H1 (cell line): ENCODE measurements around the gene MYBPC3. TPM values are rescaled to one million over a fixed set of nuclear protein-coding genes. Genes with fewer than 3 reads are reported as not detected.

ENCODE experiments used
- MAFK ChIP-seq: IDR thresholded peaks from 2 replicates; pipeline ENCODE4 v1.6.1; 2012; ENCODE audit warnings: low read depth, mild to moderate bottlenecking, improper control_type of control experiment, low read length
- RBBP5 ChIP-seq: IDR thresholded peaks from 2 replicates; pipeline ENCODE4 v1.7.1; 2012; ENCODE audit warnings: low read depth, mild to moderate bottlenecking, inconsistent platforms, low read length, moderate library complexity, borderline replicate concordance
- RFX5 ChIP-seq: IDR thresholded peaks from 2 replicates; pipeline ENCODE4 v1.6.1; 2011; ENCODE audit warnings: low read depth, low read length, improper control_type of control experiment, borderline replicate concordance
- YY1 ChIP-seq: IDR thresholded peaks from 2 replicates; pipeline ENCODE4 v1.6.1; 2011; ENCODE audit warnings: low read depth, mild to moderate bottlenecking, low read length
- polyA plus RNA-seq, 7 experiments: library from polyadenylated mRNA; depleted of rRNA in 3 of 7; stranded (reverse) in 5 of 7; unstranded in 2 of 7; fragments of >200 nt in 5 of 7; fragments of 200-250 nt in 2 of 7; gene quantifications; 1 replicate in 5 of 7; 2 replicates in 1 of 7; 4 replicates in 1 of 7; pipeline versions ENCODE4 v1.2.1 to v1.2.3, GENCODE V29; 2011 to 2013; ENCODE audit warnings: missing spikeins in 2 of 7, mixed read lengths in 2 of 7
- total RNA-seq: library from RNA; stranded (reverse); fragmentation: NEBNext Ultra II Directional; extraction: Animal tissue kit (Norgen Biotek cat#: 25700); gene quantifications from 2 replicates; pipeline ENCODE4 v1.2.1, GENCODE V29; 2021

The MYBPC3 gene
- total and polyA plus RNA-seq, 2 of the 8 experiments (the other 6 are each of a cell fraction or from before 2014, with no cell fraction given), result 0.05 TPM; not detected in 1

GRCh38 chr11:47393163-47394049 is 40.9 kb upstream of the MYBPC3 start (continued):
- TF ChIP-seq MAFK (no peak), RFX5 (no peak), YY1 (no peak), RBBP5 (no peak)
